HG03175 (cell line): ENCODE data around the gene PASD1.
"Not testable (repeated sequence)": the region's sequence is repeated elsewhere in the genome, so short reads cannot be mapped to it uniquely, and the experiment has no call there.

Experiments
- ATAC-seq: cut with Tn5 transposase; IDR thresholded peaks from one replicate; pipeline ENCODE4 v1.9.1; 2021; ENCODE audit warnings: mild to moderate bottlenecking, moderate library complexity; ENCODE audit not compliant: unreplicated experiment

Gene PASD1

GRCh38 chrX:151604931-151605330, 41.5 kb downstream of the PASD1 start:
- no peak for ATAC-seq

GRCh38 chrX:151609222-151609621, 45.7 kb downstream of the PASD1 start:
- ATAC-seq: no peak

DNA sequence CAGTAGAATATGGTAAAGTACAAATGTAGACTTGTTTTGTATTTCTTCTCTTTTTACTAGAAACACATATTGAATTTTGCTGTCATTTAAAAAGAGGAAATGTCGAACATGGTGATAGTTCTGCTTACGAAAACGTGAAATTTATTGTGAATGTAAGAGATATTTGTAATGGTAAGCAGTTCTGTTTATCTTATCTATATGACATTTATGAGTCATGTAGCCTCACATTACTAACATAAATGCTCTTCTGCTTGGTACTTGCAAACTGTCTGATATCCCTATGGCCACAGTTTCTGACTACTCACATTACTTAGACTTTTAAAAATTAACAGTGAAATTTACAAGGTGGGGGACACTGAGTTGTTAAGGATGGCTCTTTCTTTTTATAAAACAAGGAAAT, 57.9 kb downstream of the PASD1 start:
- no peak for ATAC-seq

- no peak for ATAC-seq
Observed at GRCh38 chrX:151624677-151625076, 61.2 kb downstream of the PASD1 start.

DNA sequence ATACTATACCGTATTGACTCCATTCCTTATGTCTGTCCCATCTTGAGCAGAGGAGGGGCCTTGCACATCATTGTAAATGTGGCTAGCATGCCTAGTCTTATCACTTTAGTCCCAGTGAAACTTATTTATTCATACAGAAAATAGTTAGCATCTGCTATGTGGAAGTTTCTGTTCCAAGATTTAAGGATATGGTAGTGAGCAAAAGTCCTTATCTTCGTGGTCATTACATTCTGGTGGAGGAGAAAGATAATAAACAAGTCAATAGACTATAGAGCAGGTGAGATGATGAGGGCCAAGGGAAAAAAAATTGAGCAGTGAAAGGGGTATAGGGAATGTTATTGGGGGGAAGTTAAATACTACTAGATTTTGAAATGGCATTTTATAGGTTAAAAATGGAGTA, 68.3 kb downstream of the PASD1 start:
- ATAC-seq: no peak

DNA sequence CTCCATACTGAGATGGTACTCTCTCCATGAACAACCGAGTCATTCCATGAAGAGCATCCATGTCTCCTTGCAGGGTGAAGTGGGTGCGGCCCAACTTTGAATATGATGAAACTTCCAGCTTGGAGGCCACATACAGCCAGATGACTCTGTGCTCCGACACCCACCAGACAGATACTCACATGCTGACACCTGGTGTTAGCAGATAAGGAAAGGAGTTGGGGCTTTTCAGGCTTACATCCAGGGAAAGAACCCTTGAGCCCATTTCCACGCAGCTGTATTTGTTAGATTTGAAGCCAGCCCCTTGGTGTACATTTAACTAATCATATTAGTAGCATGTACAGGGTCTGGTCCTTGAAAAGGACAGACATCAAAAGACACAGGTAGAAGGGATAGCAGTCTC, 69.7 kb downstream of the PASD1 start:
- no peak for ATAC-seq

GRCh38 chrX:151634937-151635336, 71.5 kb downstream of the PASD1 start:
- no peak for ATAC-seq

DNA sequence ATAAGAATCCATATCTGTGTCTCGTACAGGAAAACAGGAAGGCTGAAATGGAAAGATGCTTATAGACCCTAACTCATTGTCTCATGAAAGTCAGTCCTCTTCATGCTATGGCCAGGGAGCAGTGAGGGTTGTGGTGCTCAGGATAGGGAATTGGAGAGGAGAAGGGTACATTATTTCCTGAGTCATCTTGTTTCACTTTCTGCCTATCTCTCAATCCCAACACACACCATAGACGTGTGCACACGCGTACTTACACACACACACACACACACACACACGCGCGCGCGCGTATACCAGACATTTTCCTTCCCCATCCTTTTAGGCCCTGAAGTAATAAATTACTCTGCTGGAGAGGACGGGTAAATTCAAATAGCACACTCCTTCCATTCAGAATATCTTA, 78.1 kb downstream of the PASD1 start:
- no peak for ATAC-seq

- no peak for ATAC-seq
Observed at GRCh38 chrX:151675121-151675746, 111.8 kb downstream of the PASD1 start.

- no peak for ATAC-seq
Observed at GRCh38 chrX:151676196-151676595, 112.7 kb downstream of the PASD1 start.

- ATAC-seq: no peak
Observed at GRCh38 chrX:151679798-151680402, 116.4 kb downstream of the PASD1 start.

DNA sequence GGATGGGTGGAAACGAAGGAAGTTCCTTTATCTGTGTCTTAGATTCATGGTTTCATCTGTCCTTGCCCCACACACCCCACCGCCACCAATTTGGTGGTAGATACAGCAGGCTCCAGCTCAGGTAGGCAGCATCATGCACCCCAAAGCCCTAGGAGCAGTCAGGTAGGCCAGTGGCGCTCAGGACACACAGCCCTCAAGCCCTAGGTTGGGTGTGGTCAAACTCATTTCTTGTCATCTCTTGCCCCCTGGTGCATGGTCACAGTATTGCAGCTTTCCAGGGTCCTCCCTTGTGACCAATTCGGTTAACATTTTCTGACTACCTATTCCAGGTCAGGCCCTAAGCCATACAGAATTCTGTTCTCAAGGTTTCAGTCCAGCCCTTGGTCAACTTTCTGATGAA, 117.3 kb downstream of the PASD1 start:
- peak; percentile 87 for ATAC-seq

GRCh38 chrX:151687635-151688034, 124.2 kb downstream of the PASD1 start:
- no peak for ATAC-seq

- no peak for ATAC-seq
Observed at GRCh38 chrX:151688695-151689094, 125.2 kb downstream of the PASD1 start.

DNA sequence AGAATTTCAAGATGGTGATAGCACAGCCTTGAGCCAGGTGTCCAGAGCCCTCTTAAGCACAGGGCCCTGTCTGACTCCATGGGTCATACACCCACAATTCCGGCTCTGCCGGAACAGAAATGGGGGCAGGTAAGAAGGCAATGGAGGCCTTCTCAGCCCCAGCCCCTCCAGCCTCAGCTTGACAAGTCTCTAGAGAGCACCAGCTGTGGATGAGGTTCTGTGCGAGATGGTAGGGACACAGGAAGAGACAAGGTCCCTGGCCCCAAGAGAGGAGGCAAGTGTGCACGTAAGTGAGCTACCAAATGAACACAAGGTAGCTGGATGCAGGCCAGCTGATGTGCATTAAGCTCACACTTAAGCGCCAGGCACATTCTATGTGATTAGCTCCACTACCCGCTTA, 129.3 kb downstream of the PASD1 start:
- ATAC-seq: no peak

GRCh38 chrX:151694121-151694520, 130.6 kb downstream of the PASD1 start:
- ATAC-seq: no peak

- ATAC-seq: no peak
Observed at GRCh38 chrX:151694661-151695582, 131.4 kb downstream of the PASD1 start, which contains the start of gene PRRG3. TSS of gene PRRG3 (plus strand) at chrX:151695458. CDS start at chrX:151698815, 3,357 bp downstream.

DNA sequence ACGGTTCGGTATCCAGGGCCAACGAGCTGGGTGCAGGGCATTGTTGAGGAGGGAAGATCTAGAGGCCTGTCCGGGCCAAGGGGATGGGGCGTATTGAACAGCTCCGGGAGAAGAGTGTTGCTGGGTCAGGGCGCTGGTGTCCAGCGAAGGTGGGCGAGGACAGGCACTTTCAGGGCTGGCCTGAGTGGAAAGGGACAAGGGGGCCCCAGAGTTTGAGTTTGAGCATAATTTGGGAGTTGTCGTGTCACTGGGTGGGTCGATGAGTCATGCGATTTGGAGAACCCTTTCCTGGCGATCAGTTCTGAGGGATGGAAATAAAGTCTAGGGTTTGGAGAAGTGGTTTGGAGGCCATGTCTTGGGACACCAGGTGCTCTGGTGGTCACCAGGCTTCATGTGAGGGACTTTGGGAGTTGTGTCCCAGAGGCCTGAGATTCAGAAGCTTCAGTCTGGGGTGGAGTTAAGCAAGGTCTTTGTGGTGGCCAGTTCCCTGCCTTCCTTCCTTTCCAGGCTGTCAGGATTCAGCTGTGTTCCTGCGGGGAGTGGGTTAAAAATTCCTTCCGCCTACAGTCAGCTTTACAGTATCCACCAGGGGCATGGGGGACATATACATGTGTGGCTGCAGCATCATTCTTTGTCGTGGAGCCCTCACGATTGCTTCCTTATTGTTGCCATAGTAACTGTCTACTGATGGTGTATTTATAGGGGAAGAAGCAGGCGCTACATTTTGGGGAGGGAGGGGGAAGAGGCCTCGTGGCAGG, 132.3 kb downstream of the PASD1 start:
- ATAC-seq: no peak

- ATAC-seq: not testable (repeated sequence)
Observed at GRCh38 chrX:151697082-151697481, 133.6 kb downstream of the PASD1 start.

- ATAC-seq: no peak
Observed at GRCh38 chrX:151697522-151697921, 134.0 kb downstream of the PASD1 start.

- ATAC-seq: no peak
Observed at GRCh38 chrX:151698485-151698884, 135.0 kb downstream of the PASD1 start.
